SH-SY5Y (cell line): ENCODE measurements around the gene EFEMP2.

Source experiments
- GATA2 ChIP-seq: IDR thresholded peaks from 2 replicates; pipeline ENCODE4 v1.6.1; 2011; ENCODE audit warnings: mild to moderate bottlenecking, low read depth, low read length
- GATA3 ChIP-seq: IDR thresholded peaks from 2 replicates; pipeline ENCODE4 v1.6.1; 2011; ENCODE audit warnings: low read depth, mild to moderate bottlenecking, low read length, moderate library complexity

Gene EFEMP2

DNA sequence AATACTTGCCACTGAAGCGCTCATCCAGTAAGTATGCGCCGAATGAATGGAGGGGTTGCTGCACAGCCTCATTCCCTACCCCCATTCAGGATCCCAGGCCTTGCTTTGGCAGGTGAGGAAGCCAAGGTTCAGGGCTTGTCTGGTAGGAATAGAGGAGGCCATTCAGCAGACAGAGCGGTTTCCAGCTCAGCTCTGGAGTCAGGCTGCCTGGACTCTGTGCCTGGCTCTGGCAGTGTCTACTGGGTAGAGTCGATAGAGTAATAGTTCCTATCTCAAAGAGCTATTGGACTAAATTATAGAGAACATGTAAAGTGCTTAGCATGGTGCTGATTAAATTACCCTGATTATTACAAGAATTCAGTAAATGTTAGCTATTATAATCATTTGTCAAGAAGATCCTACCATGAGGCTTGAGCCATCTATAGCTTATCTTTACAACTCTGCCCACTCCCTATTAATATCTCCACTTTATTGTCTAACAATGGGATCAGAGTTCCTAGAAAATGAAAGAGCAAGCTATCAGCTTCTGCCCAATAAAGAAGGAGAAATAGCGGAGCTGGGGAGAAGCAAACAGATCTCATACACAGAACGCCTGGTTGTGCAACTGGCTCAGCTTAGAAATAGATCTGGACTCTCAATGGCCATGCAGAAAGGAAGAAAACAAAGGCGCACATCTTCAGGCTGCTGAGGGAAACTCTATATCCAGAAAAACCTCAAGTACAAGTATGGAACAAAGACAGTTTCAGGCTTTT, 45.4 kb downstream of the EFEMP2 start:
- TF ChIP-seq GATA2, result no peak
- TF ChIP-seq GATA3, result no peak

DNA sequence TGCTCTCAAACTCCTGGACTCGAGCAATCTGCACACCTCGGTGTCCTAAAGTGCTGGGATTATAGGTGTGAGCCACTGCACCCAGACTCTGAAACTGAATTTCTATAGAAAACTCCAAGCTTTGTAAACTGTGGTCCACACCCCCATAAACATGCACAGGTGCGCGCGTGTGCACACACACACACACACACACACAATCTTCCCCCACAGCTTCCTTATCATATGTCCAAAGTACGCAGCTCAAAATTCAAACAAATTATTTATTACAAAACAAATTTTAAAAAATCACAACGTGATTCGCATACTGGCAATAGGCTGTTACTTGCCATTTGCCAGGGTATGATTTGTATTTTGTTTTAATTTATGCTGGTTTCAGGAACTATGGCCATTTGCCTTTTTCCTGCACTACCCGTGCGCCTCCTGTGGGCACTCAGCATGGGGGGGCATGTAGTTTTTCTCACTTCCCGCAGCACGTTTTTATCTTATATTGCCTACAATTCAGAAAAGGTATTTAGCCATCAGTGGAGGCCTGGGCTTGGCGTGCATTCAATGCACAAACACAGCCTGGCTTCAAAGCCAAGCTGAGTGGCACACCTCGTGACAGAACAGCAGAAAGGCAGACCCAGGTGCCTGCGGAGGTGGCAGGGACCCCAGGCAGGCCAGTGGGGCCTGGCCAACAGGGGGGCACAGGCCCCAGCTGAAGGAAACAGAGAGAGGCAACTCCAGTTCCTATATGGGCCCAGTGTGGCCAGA, 49.6 kb downstream of the EFEMP2 start:
- no peak for TF ChIP-seq GATA3
- no peak for TF ChIP-seq GATA2

- TF ChIP-seq GATA3 (no peak), GATA2 (no peak)
These were observed 51.5 kb downstream of the EFEMP2 start for GRCh38 chr11:65821107-65821506.

GRCh38 chr11:65817835-65818680, 54.5 kb downstream of the EFEMP2 start:
- no peak for TF ChIP-seq GATA3
- TF ChIP-seq GATA2, result no peak

DNA sequence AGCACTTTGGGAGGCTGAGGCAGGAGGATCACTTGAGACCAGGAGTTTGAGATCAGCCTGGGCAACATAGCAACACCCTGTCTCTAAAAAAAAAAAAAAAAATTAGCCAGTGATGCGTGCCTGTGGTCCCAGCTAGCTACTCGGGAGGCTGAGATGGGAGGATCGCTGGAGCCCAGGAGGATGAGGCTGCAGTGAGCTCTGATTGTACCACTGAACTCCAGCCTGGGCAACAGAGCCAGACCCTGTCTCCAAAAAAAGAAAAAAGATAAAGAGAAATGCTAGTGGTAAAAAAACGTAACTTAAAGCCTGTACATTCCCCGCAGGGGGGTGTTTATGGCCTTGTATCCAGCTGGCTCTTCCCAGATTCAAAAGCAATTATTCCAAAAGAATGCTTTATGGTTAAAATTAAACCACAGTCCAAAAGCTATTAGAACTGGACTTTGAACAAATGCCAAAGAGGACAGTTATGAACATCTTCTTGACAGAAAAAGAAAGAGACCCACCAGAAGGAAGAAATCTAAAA, 55.2 kb downstream of the EFEMP2 start:
- no peak for TF ChIP-seq GATA3
- no peak for TF ChIP-seq GATA2

DNA sequence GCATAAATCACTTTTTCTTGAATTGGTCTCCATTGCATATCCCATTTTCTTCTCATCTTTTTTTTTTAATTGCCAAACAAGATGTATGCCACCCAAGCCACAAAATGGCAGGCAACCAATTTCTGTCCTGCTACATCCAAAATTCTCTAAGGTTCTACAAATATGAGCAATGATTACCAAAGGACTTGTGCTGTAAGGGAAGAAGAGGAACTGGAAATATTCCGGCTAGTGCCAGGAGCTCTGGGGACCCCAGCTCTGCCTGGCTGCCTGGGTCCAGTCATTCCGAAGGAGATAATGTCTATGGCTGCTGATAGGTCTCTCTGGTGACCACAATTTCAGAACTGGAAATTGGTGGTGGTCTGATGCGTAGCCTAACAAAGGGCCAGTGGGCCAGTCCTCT, 55.9 kb downstream of the EFEMP2 start:
- no peak for TF ChIP-seq GATA3
- TF ChIP-seq GATA2, result no peak
